ENCODE data around the gene CFAP100.

The CFAP100 gene

GRCh38 chr3:126446791-126447190 lies 52.1 kb downstream of the CFAP100 start:
- DNase-seq: no peak

- DNase-seq: no peak
Measured at GRCh38 chr3:126447456-126448106, 52.9 kb downstream of the CFAP100 start.

GRCh38 chr3:126448136-126448892 lies 53.6 kb downstream of the CFAP100 start:
- no peak for DNase-seq

- no peak for DNase-seq
Measured at GRCh38 chr3:126448893-126449180, 54.1 kb downstream of the CFAP100 start.

- no peak for DNase-seq
Measured at GRCh38 chr3:126449621-126450051, 54.9 kb downstream of the CFAP100 start.

GRCh38 chr3:126450219-126450618 lies 55.5 kb downstream of the CFAP100 start:
- DNase-seq: no peak

- DNase-seq: no peak
Measured at GRCh38 chr3:126450744-126451143, 56.0 kb downstream of the CFAP100 start.

- DNase-seq: no peak
Measured at GRCh38 chr3:126451511-126451910, 56.8 kb downstream of the CFAP100 start.

- no peak for DNase-seq
Measured at GRCh38 chr3:126452213-126452612, 57.5 kb downstream of the CFAP100 start.

GRCh38 chr3:126454025-126454424 lies 59.3 kb downstream of the CFAP100 start:
- no peak for DNase-seq

- DNase-seq: no peak
Measured at GRCh38 chr3:126454437-126455198, 59.9 kb downstream of the CFAP100 start.

GRCh38 chr3:126456211-126456610 lies 61.5 kb downstream of the CFAP100 start:
- DNase-seq: no peak

GRCh38 chr3:126456766-126457388 lies 62.2 kb downstream of the CFAP100 start:
- no peak for DNase-seq

GRCh38 chr3:126459111-126459762 lies 64.5 kb downstream of the CFAP100 start:
- no peak for DNase-seq

GRCh38 chr3:126459763-126460127 lies 65.0 kb downstream of the CFAP100 start:
- no peak for DNase-seq

- no peak for DNase-seq
Measured at GRCh38 chr3:126460381-126460780, 65.7 kb downstream of the CFAP100 start.

- DNase-seq: no peak
Measured at GRCh38 chr3:126461450-126462070, 66.9 kb downstream of the CFAP100 start.

GRCh38 chr3:126463521-126463920 lies 68.8 kb downstream of the CFAP100 start:
- no peak for DNase-seq

GRCh38 chr3:126464093-126464492 lies 69.4 kb downstream of the CFAP100 start:
- no peak for DNase-seq

GRCh38 chr3:126464494-126464893 lies 69.8 kb downstream of the CFAP100 start:
- DNase-seq: no peak

- DNase-seq: no peak
Measured at GRCh38 chr3:126464997-126465396, 70.3 kb downstream of the CFAP100 start.

GRCh38 chr3:126465928-126466544 lies 71.3 kb downstream of the CFAP100 start:
- DNase-seq: no peak

Measured in bone marrow (tissue), 2 donors.